ENCODE measurements around the gene TEX13A.
"Not testable (repeated sequence)": the region's sequence is repeated elsewhere in the genome, so short reads cannot be mapped to it uniquely, and the experiment has no call there.

TEX13A gene, protein sequence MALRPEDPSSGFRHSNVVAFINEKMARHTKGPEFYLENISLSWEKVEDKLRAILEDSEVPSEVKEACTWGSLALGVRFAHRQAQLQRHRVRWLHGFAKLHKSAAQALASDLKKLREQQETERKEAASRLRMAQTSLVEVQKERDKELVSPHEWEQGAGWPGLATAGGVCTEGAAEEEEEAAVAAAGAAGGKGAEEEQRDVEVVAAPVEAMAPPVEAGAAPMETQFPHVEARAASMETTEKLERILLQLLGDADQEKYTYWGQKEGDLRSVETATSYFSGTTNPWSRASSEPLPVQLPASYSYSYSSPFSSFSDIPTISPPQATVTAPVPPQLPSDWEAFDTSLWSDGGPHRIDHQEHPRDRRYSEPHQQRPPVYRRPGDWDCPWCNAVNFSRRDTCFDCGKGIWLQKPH

DNA sequence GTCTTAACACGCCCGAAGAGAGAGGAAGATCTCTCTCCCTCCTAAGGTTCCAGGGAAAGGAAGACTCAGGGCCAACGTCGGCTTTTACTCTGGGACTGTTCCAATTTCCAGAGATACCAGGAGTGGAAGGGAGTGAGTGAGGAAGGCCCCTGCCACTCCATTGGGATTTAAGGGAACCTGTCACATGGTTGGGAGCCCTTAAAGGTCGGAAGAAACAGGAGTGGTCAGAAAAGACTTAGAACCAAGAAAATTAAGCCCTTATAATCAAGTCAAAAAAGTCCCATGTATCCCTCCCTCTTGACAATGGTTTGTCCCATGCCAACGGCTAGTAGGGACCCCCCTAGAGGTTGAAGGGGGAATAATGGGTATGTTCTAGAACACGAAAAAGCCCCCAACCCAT lies at the start of gene TEX13A:
Gene TEX13A (minus strand): TSS at position 59 of the 400 bp plus-strand sequence. CDS start 297 bp downstream, outside the sequence.
- DNase-seq (ENCODE audit: low spot score) = no peak

DNA sequence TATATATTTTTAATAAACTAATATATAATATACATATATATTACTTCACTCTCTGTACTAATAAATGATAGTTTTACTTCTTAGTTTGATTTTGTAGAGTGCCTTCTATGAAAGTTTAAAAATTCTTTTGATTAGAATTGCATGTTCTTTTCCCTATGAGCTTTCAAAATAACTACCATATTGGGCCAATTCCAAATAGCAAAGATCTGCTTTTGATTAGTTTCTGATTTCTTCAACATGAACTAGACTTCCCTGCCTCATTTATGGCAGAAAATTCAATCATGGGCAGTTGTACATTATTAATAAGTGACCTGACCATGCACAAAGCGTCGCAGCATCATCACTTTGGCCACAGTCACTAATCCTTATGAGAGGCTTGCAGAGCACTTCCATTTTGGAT lies 48.9 kb upstream of the TEX13A start:
- DNase-seq (ENCODE audit: low spot score) = no peak

DNA sequence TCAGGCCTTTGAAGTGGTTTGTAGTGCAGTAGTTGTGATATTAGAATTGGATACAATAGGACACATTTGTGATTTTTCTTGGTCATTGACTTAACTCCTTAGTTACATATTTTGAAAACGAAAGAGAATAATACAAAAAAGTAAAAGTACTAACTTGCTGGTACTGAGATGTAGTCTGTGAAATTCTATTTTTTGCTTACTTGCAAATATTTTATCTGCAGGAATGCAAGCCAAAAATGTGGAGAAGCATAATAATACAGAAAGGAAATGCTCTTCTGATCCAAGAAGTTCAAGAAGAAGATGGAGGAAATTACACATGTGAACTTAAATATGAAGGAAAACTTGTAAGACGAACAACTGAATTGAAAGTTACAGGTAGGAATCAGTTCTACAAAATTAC lies 46.7 kb upstream of the TEX13A start:
- DNase-seq (ENCODE audit: low spot score) = no peak

DNA sequence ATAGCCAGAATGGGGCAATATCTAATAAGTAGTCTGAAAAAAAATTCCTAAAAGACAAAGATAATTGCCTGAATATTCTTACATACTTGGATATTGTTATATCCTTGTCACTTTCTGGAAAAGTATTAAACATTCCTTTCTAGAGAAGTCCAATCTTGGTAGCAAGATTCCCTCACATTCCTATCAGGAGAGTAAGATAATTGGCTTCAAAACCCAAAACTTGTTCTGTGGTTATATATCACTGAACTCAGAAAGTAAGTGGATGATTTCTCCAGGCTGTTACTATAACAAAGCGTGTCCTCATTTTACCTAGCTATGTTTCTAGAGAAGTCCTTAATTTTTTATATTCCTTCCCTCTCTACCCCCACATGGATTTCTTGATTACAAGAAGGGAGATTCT lies 46.0 kb upstream of the TEX13A start:
- no peak for DNase-seq (ENCODE audit: low spot score)

DNA sequence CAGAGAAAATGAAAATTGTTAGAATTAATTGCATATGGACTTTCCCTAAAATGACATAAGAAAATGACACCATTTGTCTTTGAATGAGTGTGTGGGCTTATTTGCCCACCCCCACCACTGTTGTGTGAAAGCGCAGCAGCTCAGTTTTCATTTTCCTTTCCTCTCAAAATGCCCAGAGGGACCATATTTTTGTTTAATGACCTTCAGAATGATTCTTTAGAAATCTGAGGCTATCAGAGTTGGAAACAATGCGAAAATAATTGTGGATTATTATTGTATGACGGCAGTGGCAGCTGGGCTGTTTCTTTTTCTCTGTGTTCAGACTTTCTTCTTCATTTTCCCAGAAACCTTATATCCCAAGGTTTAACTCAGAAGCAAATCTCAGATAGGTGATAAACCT lies 44.6 kb upstream of the TEX13A start:
- DNase-seq (ENCODE audit: low spot score) = no peak

DNA sequence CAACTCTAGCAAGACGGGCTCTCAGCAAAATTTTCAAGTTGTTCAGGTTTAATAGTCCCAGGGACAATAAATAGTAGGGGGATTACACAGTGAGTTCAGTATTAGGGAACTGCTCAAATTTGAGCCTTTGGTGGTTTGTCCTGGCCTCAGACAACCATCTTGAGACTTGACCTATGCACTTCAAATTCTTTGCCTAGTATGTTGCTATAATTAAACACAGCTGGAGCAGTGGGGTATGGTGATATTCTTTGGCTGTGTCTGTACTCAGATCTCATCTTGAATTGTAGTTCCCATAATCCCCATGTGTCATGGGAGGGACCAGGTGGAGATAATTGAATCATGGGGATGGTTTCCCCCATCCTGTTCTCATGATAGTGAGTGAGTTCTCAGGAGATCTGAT lies 43.3 kb upstream of the TEX13A start:
- DNase-seq (ENCODE audit: low spot score) = no peak

DNA sequence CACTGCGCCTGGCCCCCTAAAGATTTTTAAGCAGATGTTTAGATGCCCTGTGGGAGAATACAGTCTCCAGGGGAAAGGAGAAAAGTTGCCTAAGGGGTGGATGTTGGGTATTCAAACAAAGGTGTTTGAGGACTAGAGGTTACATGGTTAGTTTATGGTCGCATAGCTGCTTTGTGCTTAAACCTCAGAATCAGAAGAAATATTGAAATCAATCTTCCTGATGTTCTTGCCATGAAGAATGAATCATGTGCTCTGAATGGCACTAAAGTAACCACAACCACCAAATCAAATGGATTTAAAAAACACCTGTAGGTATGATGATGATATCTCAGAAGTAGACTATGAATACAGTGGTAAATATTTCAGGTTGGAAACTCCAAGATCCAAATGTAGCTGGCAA lies 42.7 kb upstream of the TEX13A start:
- DNase-seq (ENCODE audit: low spot score) = no peak

DNA sequence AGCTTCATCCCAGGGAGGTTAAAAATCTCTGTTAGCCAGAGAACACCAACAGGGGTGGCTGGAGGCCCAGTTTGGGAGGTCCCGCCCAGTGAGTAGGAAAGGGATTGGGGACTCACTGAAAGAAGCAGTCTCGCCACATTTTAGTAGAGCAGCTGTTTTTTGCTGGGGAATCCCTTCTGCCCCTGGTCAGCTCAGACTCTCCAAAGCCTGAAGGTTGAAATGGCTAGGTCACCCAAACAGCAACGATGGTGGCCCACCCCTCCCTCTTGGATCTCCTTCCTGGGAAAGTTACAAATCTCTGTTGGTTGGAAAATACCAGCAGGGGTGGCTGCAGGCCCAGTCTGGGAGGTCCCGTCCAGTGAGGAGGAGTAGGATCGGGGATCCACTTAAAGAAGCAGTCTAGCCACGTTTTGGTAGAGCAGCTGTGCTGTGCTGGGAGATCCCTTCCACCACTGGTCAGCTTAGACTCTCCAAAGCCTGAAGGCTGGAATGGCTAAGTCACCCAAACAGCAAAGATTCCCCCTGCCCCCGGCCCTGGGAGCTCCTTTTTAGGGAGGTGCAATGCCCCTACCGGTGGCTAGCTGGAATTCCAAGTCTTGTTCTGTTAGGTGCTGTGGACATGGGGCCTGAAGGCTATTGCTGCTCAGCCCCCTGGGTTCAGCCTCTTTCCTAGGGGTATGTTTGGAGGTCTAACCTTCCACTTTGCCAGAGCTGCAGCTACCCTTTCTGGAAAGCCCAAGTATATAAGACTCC lies 40.0 kb upstream of the TEX13A start:
- no peak for DNase-seq (ENCODE audit: low spot score)

DNA sequence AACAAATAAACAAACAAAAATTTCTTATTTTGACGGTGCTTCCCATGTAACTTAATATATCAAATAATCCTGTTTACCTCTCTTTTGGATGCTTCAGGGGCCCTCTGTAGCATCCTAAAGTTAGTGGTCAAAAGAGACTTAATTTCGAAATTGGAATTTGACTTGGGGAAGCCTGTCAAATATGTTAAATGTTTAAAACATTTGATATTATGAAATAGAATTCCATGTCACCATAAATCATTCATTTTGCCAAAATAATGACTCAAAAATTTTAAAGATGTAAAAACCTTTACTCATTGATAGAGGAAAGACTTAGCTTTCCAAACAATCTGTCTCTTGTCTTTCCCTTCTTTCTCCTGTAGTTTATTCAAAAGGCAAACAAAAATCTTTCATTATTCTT lies 20.6 kb upstream of the TEX13A start:
- DNase-seq (ENCODE audit: low spot score) = no peak

DNA sequence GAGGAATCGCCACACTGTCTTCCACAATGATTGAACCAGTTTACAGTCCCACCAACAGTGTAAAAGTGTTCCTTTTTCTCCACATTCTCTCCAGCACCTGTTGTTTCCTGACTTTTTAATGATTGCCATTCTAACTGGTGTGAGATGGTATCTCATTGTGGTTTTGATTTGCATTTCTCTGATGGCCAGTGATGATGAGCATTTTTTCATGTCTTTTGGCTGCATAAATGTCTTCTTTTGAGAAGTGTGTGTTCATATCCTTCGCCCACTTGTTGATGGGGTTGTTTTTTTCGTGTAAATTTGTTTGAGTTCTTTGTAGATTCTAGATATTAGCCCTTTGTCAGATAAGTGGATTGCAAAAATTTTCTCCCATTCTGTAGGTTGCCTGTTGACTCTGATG lies 16.9 kb upstream of the TEX13A start:
- DNase-seq (ENCODE audit: low spot score) = not testable (repeated sequence)

DNA sequence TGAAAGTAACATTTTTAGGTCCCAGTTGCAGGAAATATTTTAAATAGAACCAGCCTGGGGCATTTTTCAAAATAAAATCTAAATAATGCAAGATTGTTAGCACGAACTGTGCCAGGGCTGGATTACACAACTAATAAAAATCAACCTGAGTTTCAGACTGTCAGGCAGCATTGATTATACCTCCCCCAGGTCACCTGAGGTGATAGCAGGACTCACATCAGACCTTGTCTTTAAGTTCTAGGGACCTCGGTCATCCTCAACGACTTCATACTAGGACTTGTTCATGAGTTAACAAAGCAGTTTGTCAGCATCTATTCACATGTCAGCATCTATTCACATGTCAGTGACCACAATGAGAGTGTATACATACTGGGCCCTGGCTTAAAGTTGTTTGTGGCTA lies 8.7 kb upstream of the TEX13A start:
- DNase-seq (ENCODE audit: low spot score) = no peak

DNA sequence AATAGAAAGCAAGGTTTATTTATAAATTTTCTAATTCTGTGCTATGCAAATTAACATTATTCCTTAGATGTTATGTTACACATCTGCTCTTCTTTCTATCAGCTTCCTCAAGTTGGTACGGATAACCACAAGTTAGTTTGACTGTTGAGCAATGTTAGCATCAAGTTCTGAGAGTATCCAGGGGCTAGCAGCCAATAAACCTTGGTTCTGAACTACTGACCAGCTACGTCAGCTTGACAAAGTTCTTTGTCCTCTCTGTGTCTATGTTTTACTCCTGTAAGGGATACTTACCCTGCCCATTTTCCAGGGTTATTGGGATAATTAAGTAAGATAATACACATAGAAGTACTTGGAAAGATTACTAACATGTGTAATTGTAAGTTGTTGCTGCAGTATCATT lies 8.1 kb upstream of the TEX13A start:
- no peak for DNase-seq (ENCODE audit: low spot score)

DNA sequence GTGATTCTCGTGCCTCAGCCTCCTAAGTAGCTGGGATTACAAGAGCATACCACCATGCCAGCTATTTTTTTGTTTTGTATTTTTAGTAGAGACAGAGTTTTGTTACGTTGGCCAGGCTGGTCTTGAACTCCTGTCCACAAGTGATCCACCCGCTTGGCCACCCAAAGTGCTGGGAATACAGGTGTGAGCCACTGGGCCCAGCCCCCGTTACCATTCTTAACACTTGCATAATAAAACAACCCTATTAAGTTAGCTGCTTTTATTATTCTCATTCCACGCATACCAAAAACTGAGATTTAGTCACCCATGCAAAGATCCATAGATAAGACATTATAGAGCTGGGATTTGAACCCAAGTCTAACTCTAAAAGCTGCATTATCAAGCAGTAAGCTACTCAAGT lies 6.0 kb upstream of the TEX13A start:
- DNase-seq (ENCODE audit: low spot score) = no peak

DNA sequence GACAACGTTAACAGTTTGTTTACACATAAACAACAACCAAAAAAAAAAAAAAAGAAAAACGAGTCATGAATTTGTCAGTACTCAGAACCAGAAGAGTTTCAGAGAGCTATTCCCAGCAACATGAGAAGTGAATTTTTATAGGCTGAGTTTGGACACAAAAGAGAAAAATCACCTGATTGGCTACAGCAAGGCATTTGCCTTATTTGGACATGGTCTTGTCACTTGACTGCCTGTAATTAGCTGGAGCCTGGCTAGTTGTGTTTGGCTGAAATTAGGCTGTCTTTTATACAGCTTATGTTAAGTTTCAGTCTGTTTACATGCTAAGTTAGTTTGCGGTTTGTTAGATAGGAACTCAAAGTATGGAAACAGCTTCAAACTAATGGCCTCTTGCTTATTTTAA lies 880 bp upstream of the TEX13A start:
- no peak for DNase-seq (ENCODE audit: low spot score)

DNA sequence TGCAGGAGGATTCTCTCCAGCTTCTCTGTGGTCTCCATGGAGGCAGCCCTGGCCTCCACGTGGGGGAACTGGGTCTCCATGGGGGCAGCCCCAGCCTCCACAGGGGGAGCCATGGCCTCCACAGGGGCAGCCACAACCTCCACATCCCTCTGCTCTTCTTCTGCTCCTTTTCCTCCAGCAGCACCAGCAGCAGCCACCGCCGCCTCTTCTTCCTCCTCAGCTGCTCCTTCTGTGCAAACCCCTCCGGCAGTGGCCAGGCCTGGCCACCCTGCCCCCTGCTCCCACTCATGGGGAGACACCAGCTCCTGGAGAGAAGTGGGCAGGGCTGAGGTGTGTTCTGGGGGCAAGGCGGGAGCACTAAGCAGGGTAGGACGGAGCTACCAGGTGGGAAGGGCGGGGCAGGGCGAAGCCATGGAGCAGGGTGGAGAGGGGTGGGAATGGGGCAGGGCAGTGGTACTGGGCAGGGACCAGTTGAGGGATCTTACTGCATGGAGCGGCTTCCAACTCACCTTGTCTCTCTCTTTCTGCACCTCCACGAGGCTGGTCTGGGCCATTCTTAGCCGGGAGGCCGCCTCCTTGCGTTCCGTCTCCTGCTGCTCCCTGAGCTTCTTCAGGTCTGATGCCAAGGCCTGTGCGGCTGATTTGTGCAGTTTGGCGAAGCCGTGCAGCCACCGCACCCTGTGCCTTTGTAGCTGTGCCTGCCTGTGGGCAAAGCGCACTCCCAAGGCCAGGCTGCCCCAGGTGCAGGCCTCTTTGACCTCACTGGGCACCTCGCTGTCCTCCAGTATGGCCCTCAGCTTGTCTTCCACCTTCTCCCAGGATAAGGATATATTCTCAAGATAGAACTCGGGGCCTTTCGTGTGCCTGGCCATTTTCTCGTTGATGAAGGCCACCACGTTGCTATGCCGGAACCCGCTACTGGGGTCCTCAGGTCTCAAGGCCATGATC lies 766 bp downstream of the TEX13A start:
- no peak for DNase-seq (ENCODE audit: low spot score)

DNA sequence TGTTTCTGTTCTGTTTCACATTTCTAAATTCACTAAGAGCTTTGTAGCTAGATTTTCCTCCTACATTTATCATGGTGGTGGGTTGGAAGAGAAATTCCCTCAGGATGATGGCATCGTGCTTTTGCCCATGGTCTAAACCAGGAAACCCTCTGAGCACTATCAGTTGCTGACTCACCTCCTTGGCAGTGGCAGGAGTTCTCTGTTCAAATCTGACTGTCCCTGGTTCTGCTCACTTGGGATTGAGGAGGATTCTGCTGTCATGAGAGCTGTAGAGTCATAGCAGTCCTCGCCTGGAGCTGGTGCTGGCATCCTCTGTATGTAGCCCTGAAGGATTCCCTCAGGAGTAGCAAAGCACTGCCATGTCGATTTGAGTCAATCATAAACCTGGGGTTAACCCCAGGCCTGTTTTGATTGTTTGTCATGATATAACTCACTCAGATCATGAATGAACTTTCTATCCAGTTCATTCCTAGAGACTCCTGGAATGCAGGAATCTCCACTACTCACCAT lies 9.4 kb downstream of the TEX13A start:
- no peak for DNase-seq (ENCODE audit: low spot score)

DNA sequence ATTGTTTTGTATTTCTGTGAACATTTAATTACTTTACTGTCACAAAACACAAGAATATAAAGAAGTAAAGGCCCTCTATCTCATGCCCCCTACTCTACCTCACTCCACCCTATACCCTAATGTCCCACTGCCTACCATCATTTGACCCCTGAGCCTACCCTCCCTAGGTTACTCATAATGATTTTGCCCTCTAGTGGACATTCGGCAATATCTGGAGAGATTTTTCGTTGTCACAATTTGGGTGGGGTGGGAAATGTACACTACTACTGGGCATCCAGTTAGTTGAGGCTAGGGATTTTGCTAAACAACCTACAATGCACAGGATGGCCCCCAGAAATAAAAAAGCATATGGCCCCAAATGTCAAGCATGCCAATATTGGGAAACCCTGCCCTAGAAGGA lies 10.2 kb downstream of the TEX13A start:
- DNase-seq (ENCODE audit: low spot score) = no peak

DNA sequence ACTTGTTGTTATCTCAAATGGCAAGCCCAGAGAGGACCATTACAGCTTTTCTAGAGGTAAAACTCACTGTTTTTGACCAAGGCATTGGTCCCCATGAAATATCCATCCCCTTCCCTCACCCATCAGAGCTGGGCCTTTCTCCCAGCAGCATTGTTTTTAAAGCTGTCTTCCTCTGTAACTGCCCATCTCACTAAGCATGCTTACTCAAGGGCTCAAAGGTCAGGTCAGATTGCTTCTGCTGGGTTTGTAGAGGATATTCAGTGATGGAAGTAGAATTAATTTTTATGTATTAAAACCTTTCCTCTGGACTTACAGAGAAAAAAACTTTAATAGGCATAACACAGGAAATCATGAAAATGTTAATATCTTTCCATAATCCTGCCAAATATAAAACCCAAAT lies 11.1 kb downstream of the TEX13A start:
- no peak for DNase-seq (ENCODE audit: low spot score)

DNA sequence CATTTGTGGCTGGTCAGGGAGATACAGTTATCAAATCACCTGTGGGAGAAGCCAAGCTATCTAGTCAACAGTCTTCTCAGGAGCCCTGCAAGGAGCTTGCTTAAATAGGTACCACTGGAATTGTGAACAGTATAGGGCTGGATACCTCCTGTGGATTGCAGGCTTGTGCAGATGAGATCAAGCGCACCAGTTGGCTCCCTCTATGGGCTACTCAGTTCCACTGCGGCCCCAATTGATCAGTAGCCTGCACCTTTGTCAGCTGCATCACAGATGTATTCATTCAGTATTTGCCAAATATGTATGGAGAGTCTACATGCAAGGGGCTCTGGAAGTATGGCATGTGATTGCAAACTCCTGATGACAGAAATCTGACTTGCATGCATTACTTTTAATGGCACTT lies 28.6 kb downstream of the TEX13A start:
- peak; percentile 8 for DNase-seq (ENCODE audit: low spot score)

DNA sequence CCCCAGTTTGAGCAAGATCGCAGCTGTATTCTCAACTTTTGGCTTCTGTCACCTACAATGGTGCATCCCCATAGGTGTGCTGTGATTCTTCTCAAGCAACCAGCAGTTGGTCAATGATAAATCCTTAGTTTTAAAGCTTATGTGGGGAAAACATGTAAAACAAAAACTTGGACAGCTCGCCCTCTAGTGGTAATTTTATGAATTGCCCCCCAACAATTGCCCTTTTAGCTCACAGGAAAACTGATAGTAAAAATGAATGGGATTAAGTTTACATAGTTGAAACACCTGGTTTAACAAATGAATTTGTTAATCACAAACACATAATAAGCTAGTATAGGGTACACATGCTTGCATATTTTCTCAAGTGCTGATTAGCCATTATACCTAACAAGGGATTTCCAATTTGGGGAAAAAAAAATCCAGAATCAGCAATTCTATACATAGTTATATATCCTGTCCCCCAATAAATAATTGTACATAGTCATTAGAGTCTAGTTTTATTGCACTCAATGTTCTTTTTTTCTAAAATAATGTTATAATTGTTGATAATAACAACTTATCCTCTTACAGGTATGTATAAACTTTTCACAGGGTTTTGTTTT lies 30.1 kb downstream of the TEX13A start:
- peak; percentile 9 for DNase-seq (ENCODE audit: low spot score)

DNA sequence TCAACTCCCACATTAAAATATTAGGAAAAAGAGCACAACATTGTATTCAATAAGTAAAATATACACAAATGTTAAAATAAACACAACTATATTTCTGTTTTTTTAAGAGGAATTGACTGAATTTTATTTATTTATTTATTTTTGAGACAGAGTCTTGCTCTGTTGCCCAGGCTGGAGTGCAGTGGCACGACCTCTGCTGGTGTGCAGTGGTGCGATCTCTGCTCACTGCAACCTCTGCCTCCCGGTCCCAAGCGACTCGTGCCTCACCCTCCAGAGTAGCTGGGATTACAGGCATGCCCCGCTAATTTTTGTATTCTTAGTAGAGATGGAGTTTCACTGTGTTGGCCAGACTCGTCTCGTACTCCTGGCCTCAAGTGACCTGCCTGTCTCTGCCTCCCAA lies 31.4 kb downstream of the TEX13A start:
- no peak for DNase-seq (ENCODE audit: low spot score)

DNA sequence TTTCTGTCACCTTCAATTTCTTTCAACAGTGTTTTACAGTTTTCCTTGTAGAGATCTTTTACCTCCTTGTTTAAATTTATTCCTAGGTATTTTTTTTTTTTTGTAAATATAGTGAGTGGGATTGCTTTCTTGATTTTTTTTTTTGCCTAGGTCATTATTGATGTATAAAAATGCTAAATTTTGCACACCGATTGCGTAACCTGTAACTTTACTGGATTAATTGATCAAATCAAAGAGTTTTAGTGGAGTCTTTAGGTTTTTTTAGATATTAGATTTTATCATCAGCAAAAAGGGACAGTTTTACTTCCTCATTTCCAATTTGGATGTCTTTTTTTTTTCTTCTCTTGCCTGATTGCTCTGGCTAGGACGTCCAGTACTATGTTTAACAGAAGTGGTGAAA lies 40.9 kb downstream of the TEX13A start:
- no peak for DNase-seq (ENCODE audit: low spot score)

All from AG08395 (cell line).